ENCODE measurements around the gene TST. TPM values are rescaled to one million over a fixed set of nuclear protein-coding genes. Genes with fewer than 3 reads are reported as not detected.

Gene TST
- total and polyA plus RNA-seq, 2 donors: 19.4 to 48.8 TPM

DNA sequence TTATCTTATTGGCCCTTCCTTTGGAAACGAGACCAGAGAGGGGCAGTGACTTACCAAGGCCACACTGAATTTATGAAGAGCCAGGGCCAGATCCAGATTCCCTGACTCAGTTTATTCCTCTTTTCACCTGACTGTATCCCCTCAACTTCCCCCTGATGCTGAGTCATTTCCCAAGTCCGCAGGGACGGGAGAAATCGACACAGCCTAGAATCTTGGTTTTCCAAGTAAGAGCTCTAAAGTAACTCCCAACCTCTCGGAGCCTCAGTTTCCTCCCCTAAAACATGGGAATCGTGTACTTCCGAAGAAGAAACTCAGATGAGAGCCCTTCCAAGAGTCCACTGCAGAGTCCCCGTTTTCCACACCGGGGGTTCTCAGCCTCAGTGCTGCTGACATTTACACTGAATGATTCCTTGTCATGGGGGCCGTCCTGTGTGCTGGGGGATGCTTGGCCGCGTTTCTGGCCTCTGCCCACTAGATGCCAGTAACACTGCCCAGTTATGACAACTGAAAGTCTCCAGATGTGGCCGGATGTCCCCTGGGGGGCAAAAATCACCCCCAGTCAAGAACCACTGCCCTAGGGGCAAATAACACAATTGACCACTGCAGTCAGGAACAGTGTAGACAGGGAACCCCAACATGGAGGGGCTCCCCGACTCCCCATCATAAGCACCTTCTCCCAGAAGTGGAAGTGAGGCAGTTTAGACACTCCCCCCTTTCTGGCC is 11.5 kb upstream of the TST start:
- WGBS: 66% methylated on average over 14 of the region's 14 CpGs
- Histone ChIP-seq H3K4me1 (ENCODE audit: insufficient read depth) (no peaks in the 10 kb centered on the region), H3K27ac (ENCODE audit: low read depth) (no peak overlapping the region), H3K36me3 (ENCODE audit: insufficient read depth) (peaks cover 6% of the 10 kb centered on the region), H3K4me3 (ENCODE audit: low read depth, low read length) (no peak overlapping the region)
- DNase-seq (ENCODE audit: extremely low spot score): no peak

GRCh38 chr22:37028692-37029674 is 9.7 kb upstream of the TST start:
- H3K27ac ChIP-seq (ENCODE audit: low read depth): no peak overlapping the region
- no peak for DNase-seq (ENCODE audit: extremely low spot score)
- no peaks in the 10 kb centered on the region for H3K4me1 ChIP-seq (ENCODE audit: insufficient read depth)
- WGBS: 92% methylated on average over 22 of the region's 22 CpGs
- H3K4me3 ChIP-seq (ENCODE audit: low read depth, low read length): no peak overlapping the region
- peaks cover 6% of the 10 kb centered on the region for H3K36me3 ChIP-seq (ENCODE audit: insufficient read depth)

GRCh38 chr22:37027556-37027955 is 8.3 kb upstream of the TST start:
- DNase-seq (ENCODE audit: extremely low spot score): no peak
- 95% methylated on average over 7 of the region's 7 CpGs for WGBS
- H3K4me3 ChIP-seq (ENCODE audit: low read depth, low read length): no peak overlapping the region
- no peaks in the 10 kb centered on the region for H3K4me1 ChIP-seq (ENCODE audit: insufficient read depth)
- H3K27ac ChIP-seq (ENCODE audit: low read depth): no peak overlapping the region
- H3K36me3 ChIP-seq (ENCODE audit: insufficient read depth): peaks cover 6% of the 10 kb centered on the region

DNA sequence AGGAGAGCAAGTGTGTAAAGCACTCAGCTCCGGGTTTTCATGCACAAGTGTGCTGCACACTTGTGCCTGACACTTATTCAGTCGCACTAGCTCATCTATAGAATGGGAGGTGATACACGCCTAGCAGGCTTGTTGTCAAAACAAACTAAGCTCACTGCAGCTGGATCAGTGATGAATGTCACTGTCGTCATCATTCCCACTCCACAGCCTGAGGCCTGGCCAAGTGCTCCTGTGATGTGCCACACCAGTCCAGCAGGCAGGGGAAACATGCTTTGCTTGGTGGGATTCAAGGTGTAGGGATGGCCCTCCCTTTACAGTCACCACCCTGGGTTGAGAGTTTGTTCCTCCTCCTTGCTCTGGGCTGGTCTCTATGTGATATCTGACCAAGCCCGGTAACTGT is 7.1 kb upstream of the TST start:
- no peak for DNase-seq (ENCODE audit: extremely low spot score)
- H3K36me3 ChIP-seq (ENCODE audit: insufficient read depth): peaks cover 6% of the 10 kb centered on the region
- no peaks in the 10 kb centered on the region for H3K4me1 ChIP-seq (ENCODE audit: insufficient read depth)
- 89% methylated on average over 5 of the region's 5 CpGs for WGBS
- H3K27ac ChIP-seq (ENCODE audit: low read depth): no peak overlapping the region
- no peak overlapping the region for H3K4me3 ChIP-seq (ENCODE audit: low read depth, low read length)

DNA sequence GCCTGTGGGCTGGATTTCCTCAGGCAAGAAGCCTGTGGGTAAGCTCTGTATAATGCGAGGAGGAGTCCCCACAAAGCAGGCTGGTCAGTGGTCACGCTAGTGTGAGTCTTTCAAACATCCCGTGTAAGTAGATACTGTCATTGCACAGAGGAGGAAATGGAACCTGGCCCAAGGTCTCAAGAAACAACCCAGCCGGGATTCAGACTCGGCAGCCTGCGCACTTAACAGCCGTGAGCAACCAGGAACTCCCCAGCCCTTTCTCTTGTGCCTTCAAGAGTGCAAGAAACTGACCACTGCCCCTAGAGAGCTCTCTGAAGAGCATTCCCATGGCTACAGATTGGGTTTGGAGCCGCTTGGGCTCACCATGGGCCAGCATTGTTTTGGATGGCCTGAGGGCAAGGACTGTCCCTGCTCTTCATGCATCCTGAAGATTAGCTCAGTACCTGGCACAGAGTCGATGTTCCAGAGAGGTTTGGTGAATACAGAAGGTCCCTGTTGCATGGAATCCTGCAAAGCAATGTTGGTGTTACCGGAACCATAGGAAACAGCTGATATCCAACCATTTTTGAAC is 6.3 kb upstream of the TST start:
- DNase-seq (ENCODE audit: extremely low spot score): no peak
- no peak overlapping the region for H3K27ac ChIP-seq (ENCODE audit: low read depth)
- WGBS: 86% methylated on average over 10 of the region's 10 CpGs
- no peaks in the 10 kb centered on the region for H3K4me1 ChIP-seq (ENCODE audit: insufficient read depth)
- no peak overlapping the region for H3K4me3 ChIP-seq (ENCODE audit: low read depth, low read length)
- peaks cover 6% of the 10 kb centered on the region for H3K36me3 ChIP-seq (ENCODE audit: insufficient read depth)

DNA sequence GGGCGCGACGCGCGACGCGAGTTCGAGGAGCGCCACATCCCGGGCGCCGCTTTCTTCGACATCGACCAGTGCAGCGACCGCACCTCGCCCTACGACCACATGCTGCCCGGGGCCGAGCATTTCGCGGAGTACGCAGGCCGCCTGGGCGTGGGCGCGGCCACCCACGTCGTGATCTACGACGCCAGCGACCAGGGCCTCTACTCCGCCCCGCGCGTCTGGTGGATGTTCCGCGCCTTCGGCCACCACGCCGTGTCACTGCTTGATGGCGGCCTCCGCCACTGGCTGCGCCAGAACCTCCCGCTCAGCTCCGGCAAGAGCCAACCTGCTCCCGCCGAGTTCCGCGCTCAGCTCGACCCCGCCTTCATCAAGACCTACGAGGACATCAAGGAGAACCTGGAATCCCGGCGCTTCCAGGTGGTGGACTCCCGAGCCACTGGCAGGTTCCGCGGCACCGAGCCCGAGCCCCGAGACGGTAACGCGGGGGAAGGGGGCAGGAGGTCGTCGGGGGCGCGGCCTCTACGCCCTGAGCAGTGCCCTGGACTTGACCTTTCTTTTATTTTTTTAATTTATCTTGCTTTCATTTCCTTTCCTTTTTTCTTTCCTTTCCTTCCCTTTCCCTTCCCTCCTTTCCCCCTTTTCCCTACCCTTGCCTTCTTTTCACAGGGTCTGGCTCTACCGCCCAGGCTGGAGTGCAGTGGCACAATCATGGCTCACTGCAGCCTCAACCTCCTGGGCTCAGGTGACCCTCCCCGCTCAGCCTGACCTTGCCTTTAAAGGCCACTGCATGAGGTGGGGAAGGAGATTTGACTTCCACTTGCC is 5.3 kb upstream of the TST start:
- Histone ChIP-seq H3K27ac (ENCODE audit: low read depth) (no peak overlapping the region), H3K4me1 (ENCODE audit: insufficient read depth) (no peaks in the 10 kb centered on the region), H3K4me3 (ENCODE audit: low read depth, low read length) (no peak overlapping the region), H3K36me3 (ENCODE audit: insufficient read depth) (peaks cover 6% of the 10 kb centered on the region)
- no peak for DNase-seq (ENCODE audit: extremely low spot score)
- WGBS: 89% methylated on average over 71 of the region's 71 CpGs

GRCh38 chr22:37023743-37024338 is 4.6 kb upstream of the TST start:
- Histone ChIP-seq H3K36me3 (ENCODE audit: insufficient read depth) (peaks cover 2% of the 10 kb centered on the region), H3K4me1 (ENCODE audit: insufficient read depth) (no peaks in the 10 kb centered on the region), H3K27ac (ENCODE audit: low read depth) (no peak overlapping the region), H3K4me3 (ENCODE audit: low read depth, low read length) (no peak overlapping the region)
- DNase-seq (ENCODE audit: extremely low spot score): no peak
- WGBS: 93% methylated on average over 34 of the region's 34 CpGs

DNA sequence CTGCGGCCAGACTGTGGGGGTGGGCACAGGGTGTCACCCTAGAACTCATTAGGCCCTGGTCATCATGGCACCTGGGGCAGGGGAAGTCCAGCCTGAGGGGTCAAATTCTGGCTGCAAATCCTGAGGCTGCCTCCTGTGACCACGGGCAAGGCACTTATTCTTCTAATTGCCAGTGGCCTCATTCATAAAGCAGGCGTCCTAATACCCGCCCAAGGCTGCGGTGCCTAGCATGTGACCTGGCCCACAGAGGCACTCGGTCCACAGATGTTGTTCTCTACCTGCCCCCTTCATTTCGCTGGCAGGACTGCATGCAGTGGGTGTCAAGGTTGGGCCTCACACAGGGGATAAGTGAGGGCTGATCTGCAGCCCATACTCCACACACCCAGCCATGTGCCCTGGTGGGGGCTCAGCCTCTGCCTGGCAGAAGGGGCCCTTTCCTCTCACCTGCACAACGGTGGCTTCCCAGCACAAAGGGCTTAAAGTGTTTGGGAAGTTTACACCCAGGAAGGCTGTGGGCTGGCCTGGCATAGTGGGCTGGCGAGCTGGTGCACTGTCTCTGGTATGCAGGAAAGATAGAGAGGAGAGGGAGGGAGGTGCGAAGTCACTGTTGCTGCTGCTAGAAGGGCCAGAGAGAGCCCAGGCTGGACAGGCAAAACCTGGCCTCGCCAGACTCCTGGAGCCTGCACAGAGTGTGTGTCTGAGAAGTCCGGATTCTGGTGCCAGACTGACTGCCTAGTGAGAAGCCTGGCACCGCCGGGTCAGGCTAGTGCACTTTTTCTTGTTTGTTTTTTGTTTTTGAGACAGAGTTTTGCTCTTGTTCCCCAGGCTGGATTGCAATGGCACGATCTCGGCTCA is 3.5 kb upstream of the TST start:
- Histone ChIP-seq H3K36me3 (ENCODE audit: insufficient read depth) (peaks cover 2% of the 10 kb centered on the region), H3K4me1 (ENCODE audit: insufficient read depth) (no peaks in the 10 kb centered on the region), H3K27ac (ENCODE audit: low read depth) (no peak overlapping the region), H3K4me3 (ENCODE audit: low read depth, low read length) (no peak overlapping the region)
- DNase-seq (ENCODE audit: extremely low spot score): no peak
- 83% methylated on average over 16 of the region's 16 CpGs for WGBS

DNA sequence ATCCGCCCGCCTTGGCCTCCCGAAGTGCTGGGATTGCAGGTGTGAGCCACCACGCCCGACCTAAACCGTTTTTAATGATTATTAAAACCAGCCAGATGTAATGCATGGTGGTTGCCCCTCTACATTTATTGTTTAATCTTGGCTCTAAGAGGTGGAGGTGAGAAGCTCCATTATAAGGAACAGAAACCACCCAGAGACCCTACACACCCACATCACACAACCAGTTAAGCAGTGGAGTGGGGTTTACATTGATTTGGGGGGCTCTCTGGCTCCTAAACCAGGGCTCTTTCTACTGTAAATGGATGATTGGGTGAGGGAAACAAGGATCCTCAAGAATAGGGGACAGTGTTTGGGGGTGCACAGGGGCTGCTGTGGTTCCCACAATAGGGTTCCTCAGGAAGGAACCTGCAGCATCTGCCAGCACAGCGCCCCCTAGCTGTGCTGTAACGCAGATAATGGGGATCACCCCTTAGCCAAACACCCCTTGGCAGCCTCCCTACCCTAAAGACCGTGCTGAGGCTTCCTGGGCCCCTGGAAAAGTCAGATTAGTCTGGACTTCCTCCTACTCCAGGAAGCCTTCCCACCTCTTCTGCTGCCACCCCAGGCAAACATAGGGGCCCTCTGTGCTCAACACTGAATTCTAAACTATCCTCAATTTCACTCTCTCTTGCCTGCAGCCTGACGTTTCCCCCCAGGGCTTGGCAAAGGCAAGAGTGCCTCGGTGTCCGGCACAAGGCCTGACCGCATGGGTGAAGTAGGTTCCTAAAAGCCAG is 2.6 kb upstream of the TST start:
- no peak overlapping the region for H3K4me3 ChIP-seq (ENCODE audit: low read depth, low read length)
- no peaks in the 10 kb centered on the region for H3K4me1 ChIP-seq (ENCODE audit: insufficient read depth)
- no peaks in the 10 kb centered on the region for H3K36me3 ChIP-seq (ENCODE audit: insufficient read depth)
- no peak overlapping the region for H3K27ac ChIP-seq (ENCODE audit: low read depth)
- 71% methylated on average over 13 of the region's 13 CpGs for WGBS
- no peak for DNase-seq (ENCODE audit: extremely low spot score)

DNA sequence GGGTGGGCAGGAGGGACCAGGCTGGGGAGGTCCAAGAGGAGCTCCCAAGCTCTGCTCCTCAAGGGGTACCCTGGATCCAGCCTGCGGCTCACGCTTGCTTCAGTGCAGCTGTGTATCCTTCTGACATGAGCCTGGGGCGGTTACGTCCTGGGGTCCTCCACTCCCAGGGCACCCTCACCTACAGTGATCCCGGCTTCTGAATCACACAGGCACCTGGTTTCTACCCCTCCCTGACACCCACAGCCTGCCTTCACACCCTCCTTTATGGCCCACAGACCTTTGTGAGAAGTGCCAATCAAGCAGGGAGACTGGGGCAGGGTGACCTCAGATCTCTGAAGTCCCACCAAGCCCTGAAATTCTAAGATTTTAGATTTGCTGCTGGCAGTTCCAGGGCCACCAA is 1.8 kb upstream of the TST start:
- WGBS: 96% methylated on average over 5 of the region's 5 CpGs
- Histone ChIP-seq H3K4me1 (ENCODE audit: insufficient read depth) (no peaks in the 10 kb centered on the region), H3K4me3 (ENCODE audit: low read depth, low read length) (no peak overlapping the region), H3K36me3 (ENCODE audit: insufficient read depth) (no peaks in the 10 kb centered on the region), H3K27ac (ENCODE audit: low read depth) (no peak overlapping the region)
- no peak for DNase-seq (ENCODE audit: extremely low spot score)

GRCh38 chr22:37020192-37020479 is 889 bp upstream of the TST start:
- H3K36me3 ChIP-seq (ENCODE audit: insufficient read depth): no peaks in the 10 kb centered on the region
- H3K27ac ChIP-seq (ENCODE audit: low read depth): peak overlapping the region; percentile 84
- no peak for DNase-seq (ENCODE audit: extremely low spot score)
- peak overlapping the region; percentile 83 for H3K4me3 ChIP-seq (ENCODE audit: low read depth, low read length)
- H3K4me1 ChIP-seq (ENCODE audit: insufficient read depth): no peaks in the 10 kb centered on the region
- WGBS: 2% methylated on average over 5 of the region's 5 CpGs

DNA sequence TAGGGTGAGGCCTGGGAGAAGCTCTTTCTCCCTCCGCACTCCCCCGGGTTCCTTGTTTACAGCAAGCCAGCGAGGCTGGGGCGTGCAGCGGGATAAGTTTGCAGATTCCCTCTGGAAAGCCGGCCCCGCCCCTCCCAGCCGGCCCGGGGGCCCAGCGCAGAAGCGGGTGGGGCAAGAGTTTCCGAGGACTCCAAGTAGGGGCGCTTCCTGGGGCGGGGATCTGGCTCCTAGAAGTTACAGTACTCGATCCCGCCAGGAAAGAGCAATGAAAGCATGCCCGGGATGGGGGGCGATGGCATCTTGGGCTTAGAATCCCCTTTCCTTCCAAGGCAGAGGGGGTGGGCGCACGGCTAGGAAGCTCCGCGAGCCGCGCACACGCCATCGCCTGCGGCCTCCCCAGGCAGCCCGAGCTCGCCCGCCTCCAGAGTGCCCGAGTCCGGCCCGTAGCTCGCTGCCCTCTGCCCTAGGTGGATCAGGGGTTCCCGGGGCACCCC is 385 bp downstream of the TST start:
- peak; percentile 21 for DNase-seq (ENCODE audit: extremely low spot score)
- H3K4me1 ChIP-seq (ENCODE audit: insufficient read depth): no peaks in the 10 kb centered on the region
- peak overlapping the region; percentile 84 for H3K27ac ChIP-seq (ENCODE audit: low read depth)
- H3K36me3 ChIP-seq (ENCODE audit: insufficient read depth): no peaks in the 10 kb centered on the region
- 1% methylated on average over 35 of the region's 35 CpGs for WGBS
- peak overlapping the region; percentile 83 for H3K4me3 ChIP-seq (ENCODE audit: low read depth, low read length)
